ENCODE measurements around the gene CLINT1. TPM values are rescaled to one million over a fixed set of nuclear protein-coding genes. Genes with fewer than 3 reads are reported as not detected.

The CLINT1 gene
- total and polyA plus RNA-seq, 2 of the 13 experiments (the other 11 are each of a cell fraction or from before 2014, with no cell fraction given), result 64.0 to 104 TPM

DNA sequence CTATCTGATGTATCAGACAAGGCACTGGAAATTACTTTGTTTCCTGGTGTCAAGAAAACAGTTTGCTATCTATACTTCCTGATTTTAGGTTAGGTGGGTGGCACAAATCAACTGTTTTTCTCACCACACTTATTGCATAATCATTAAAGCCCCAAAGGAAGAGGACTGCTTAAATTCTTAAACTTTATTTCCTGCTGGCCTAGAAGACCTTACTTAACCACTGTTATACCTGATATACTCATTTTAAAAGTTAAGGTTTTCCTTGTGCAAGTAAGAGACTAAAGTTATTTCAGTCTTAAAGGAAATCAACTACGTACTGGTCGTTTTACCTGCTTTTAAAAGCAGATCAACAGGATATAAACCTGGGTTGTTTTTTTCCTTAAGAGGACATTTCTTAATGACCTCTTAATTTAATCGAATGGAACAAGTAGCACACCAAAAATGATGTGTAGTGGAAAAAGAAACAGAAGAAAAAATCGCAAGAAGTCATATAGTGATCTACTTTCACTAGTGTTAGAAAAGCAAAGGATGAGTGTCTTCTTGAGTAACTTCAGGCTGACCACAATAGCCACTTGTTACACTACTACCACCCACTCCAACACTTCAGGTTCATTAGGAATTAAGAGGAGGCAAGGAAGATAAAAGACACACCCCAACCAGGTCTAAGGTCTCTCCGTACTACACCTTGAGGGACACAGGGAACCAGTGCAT lies 974 bp downstream of the CLINT1 start (continued):
- no peak for TF ChIP-seq NR2F2 (IDR thresholded peaks at IDR 0.05; ENCODE audit: borderline replicate concordance, low read depth)
- no peak for TF ChIP-seq YEATS2 (CRISPR knock-in tag; IDR thresholded peaks at IDR 0.05; ENCODE audit: borderline replicate concordance)
- no peak for TF ChIP-seq PITX1 (CRISPR knock-in tag; IDR thresholded peaks at IDR 0.05)
- no peak for TF ChIP-seq ZNF781 (CRISPR knock-in tag; IDR thresholded peaks at IDR 0.05; ENCODE audit: borderline replicate concordance, not compliant biosample characterization)
- TF ChIP-seq RXRB (CRISPR knock-in tag; IDR thresholded peaks at IDR 0.05; ENCODE audit: borderline replicate concordance), result no peak
- no peak for TF ChIP-seq CREB1 (IDR thresholded peaks at IDR 0.05)
- TF ChIP-seq CREB1 (CRISPR knock-in tag; IDR thresholded peaks at IDR 0.05), result 0 out of 2 replicates have a peak, but pooled peaks have one; percentile 4
- TF ChIP-seq HMG20B (CRISPR knock-in tag; conservative IDR thresholded peaks at IDR 0.05), result no peak
- 0 out of 2 replicates have a peak, but pooled peaks have one; percentile 18 for TF ChIP-seq CEBPG (CRISPR knock-in tag; IDR thresholded peaks at IDR 0.05)
- TF ChIP-seq KDM5B (CRISPR knock-in tag; IDR thresholded peaks at IDR 0.05; ENCODE audit: borderline replicate concordance), result no peak

DNA sequence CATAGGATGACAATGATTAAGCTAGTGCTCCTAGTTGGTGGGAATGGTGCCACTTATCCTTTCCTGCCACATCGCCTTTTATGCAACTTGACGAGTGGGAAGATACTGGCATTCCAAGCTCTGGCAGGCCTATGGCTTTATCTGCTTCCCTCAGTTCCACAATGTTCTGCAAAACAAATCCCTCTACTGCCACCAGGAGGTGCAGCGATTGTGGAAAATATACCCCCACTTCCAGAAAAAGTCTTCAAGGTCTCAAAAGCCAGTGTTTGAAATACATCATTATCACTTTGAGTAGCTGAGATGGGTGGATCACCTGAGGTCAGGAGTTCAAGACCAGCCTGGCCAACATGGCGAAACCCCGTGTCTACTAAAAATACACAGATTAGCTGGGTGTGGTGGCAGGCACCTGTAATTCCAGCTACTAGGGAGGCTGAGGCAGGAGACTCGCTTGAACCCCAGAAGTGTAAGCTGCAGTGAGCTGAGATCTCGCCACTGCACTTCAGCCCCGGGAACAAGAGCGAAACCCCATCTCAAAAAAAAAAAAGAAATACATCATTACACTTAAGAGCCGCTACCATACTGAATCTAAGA lies 3.4 kb downstream of the CLINT1 start:
- CTCF ChIA-PET (ENCODE audit: low intra/inter-chr PET ratio, low total read pairs), result interaction anchor here (0.7 to 2.5 kb wide), 3 partner anchors 39 to 94 kb away, joined by 3 to 14 read pairs (median 3); no protein-coding TSS in a partner anchor
- TF ChIP-seq SIX4 (CRISPR knock-in tag; IDR thresholded peaks at IDR 0.05) (no peak), FLYWCH1 (CRISPR knock-in tag; IDR thresholded peaks at IDR 0.05) (no peak), DNMT3B (CRISPR knock-in tag; conservative IDR thresholded peaks at IDR 0.05) (no peak), TEAD3 (CRISPR knock-in tag; optimal IDR thresholded peaks at IDR 0.05; ENCODE audit: borderline replicate concordance) (peak; percentile 18), BRCA1 (CRISPR knock-in tag; IDR thresholded peaks at IDR 0.05) (no peak), RBFOX2 (IDR thresholded peaks at IDR 0.05; ENCODE audit: low read depth, low read length) (0 out of 2 replicates have a peak, but pooled peaks have one; percentile 10), TP53 (CRISPR knock-in tag; conservative IDR thresholded peaks at IDR 0.05) (no peak), GZF1 (CRISPR knock-in tag; IDR thresholded peaks at IDR 0.05) (no peak), ZNF275 (CRISPR knock-in tag; IDR thresholded peaks at IDR 0.05; ENCODE audit: borderline replicate concordance) (no peak), ZNF441 (CRISPR knock-in tag; IDR thresholded peaks at IDR 0.05; ENCODE audit: borderline replicate concordance) (no peak)
- TF ChIP-seq, protein P1, sequence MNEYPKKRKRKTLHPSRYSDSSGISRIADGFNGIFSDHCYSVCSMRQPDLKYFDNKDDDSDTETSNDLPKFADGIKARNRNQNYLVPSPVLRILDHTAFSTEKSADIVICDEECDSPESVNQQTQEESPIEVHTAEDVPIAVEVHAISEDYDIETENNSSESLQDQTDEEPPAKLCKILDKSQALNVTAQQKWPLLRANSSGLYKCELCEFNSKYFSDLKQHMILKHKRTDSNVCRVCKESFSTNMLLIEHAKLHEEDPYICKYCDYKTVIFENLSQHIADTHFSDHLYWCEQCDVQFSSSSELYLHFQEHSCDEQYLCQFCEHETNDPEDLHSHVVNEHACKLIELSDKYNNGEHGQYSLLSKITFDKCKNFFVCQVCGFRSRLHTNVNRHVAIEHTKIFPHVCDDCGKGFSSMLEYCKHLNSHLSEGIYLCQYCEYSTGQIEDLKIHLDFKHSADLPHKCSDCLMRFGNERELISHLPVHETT (CRISPR knock-in tag; conservative IDR thresholded peaks at IDR 0.05), result no peak

More for the DNA sequence above, 3.4 kb downstream of the CLINT1 start:
- intact Hi-C loops (cut with micrococcal nuclease; ENCODE audit: unreplicated experiment) (loop anchor here (1.0 to 2.0 kb wide), 4 partner anchors 35 to 140 kb away; no protein-coding TSS in a partner anchor), in situ Hi-C loops (cut with HindIII; ENCODE audit: extremely low pct_ligation_motif_present, low pct_unique_long_range_greater_than_20kb) (no loop called here)
- H3K4me1 ChIP-seq (ENCODE audit: insufficient read depth, low read length), result peaks cover 53% of the 10 kb centered on the region
- POLR2A ChIA-PET, result no interaction called here
- H4K20me1 ChIP-seq (ENCODE audit: insufficient read depth, low read length), result peaks cover 25% of the 10 kb centered on the region
- H3K36me3 ChIP-seq (replicated peaks in 1 of 2; ENCODE audit: control insufficient read depth in 1 of 2, insufficient read depth in 2 of 2, low read length in 2 of 2), result peaks cover 0 to 2% of the 10 kb centered on the region in 2 experiments; a peak in 2 of 5 replicates
- peak; percentile 68 for FAIRE-seq
- H2AFZ ChIP-seq (ENCODE audit: low read length), result no peak overlapping the region
- no peak overlapping the region for H3K9ac ChIP-seq (ENCODE audit: insufficient read depth, low read depth, low read length)
- WGBS (ENCODE audit: low lambda C conversion rate), result 78% methylated on average over 10 of the region's 10 CpGs
- peak overlapping the region; percentile 29; the same call in 1 of the 2 replicates for H3K4me2 ChIP-seq (ENCODE audit: low read depth, low read length)
- peaks cover 77% of the 10 kb centered on the region for H3K79me2 ChIP-seq (ENCODE audit: insufficient read depth, low read length)
- no peaks in the 10 kb centered on the region for H3K27me3 ChIP-seq (ENCODE audit: control insufficient read depth in 1 of 2, insufficient read depth in 2 of 2, low read length in 2 of 2)
- H3K9me3 ChIP-seq (ENCODE audit: low read length), result no peaks in the 10 kb centered on the region
- H3K4me3 ChIP-seq (replicated peaks in 1 of 3; ENCODE audit: insufficient read depth in 1 of 3, low read depth in 2 of 3, low read length in 3 of 3), result no peak overlapping the region
- ATAC-seq, result peak; percentile 39
- no TSS peak for BruUV-seq (replicated peaks)
- DNase-seq (ENCODE audit: low spot score), result peak; percentile 59
- no peak overlapping the region for H3K27ac ChIP-seq (ENCODE audit: extremely low read length, insufficient read depth, low read length)

Measured in HepG2 (cell line).